ENCODE measurements around the gene UBTD2.
"Not testable (repeated sequence)": the region's sequence is repeated elsewhere in the genome, so short reads cannot be mapped to it uniquely, and the experiment has no call there.

Gene UBTD2

DNA sequence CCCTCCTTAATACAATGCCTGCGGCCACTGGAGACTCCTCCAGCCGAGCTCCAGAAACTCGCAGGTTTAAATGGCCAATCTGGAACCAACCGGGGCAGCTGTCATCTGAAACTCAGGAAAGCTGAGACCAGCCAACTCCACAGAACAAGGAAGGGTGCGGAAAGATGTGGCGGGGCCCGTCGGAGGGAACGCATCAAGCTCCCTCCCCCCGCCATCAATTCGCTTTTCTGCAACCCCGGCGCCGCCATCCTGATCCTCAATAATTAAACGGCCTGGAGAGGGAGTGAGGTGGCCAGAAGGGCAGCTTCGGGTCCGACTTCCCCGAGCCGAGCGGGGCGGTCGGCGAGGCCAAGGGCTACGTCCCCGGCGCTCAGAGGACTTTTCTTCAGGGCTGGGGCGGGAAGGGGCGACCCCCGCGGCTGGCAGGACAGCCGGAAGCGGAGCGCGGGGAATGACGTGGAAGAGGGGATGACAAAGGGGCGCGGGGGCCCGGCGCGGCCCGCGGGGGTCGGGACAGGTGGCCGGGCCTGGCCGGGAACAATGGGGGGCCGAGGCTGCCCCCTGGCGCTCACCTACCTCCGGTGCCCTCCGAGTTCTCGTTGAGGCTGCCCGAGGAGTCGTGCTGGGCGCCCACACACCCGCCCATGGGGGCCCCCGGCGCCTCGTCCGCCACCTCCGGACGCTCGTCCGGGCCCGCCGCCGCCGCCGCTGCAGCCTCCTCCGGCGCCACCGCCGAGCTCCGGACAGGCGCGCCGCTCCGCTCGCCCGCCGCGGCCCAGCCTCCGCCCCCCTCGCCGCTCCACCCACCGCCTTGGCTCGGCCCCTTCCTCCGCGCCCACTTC is at the start of gene UBTD2:
Gene UBTD2, minus strand, starts transcription at position 745 of the 842 bp plus-strand sequence. Its CDS starts 99 bp downstream, at position 646.
- TF ChIP-seq ZNF274 (IDR thresholded peaks at IDR 0.05; ENCODE audit: low read depth, low read length) = no peak
- peak within 1 kb of the TSS; percentile 89 for H3K4me3 ChIP-seq (ENCODE audit: low read length)

DNA sequence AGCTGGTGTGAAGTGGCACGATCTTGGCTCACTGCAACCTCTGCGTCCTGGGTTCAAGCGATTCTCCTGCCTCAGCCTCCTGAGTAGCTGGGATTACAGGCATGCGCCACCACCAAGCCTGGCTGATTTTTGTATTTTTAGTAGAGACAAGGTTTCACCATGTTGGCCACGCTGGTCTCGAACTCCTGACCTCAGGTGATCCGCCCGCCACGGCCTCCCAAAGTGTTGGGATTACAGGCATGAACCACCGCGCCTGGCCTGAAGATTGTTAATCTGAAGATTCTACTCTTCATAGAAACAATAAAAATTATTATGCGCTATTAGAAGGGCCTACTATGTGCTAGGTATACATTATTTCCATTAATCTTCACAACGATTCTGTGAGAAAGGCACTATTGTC is 43.3 kb upstream of the UBTD2 start:
- not testable (repeated sequence) for H3K4me3 ChIP-seq (ENCODE audit: low read length)

DNA sequence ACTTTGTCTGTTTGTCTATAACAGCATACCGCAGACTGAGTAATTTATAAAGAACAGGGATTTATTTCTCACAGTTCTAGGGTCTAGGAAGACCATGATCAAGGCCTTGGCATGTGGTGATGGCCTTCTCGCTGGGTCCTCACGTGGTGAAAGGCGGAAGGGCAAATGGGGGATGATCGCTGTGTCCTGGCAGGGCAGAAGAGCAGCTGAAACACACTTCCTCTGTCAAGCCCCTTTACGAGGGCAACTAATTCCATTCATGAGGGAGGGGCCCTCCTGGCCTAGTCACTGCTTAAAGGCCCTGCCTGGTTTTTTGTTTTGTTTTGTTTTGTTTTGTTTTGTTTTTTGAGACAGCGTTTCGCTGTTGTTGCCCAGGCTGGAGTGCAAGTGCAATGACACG is 41.9 kb upstream of the UBTD2 start:
- no peak overlapping the region for H3K4me3 ChIP-seq (ENCODE audit: low read length)
- no peak for TF ChIP-seq ZNF274 (IDR thresholded peaks at IDR 0.05; ENCODE audit: low read depth, low read length)

- no peak for TF ChIP-seq ZNF274 (IDR thresholded peaks at IDR 0.05; ENCODE audit: low read depth, low read length)
- H3K4me3 ChIP-seq (ENCODE audit: low read length) = no peak overlapping the region
Observed at GRCh38 chr5:172322028-172322965, 38.7 kb upstream of the UBTD2 start.

GRCh38 chr5:172321593-172321992 is 38.0 kb upstream of the UBTD2 start:
- TF ChIP-seq ZNF274 (IDR thresholded peaks at IDR 0.05; ENCODE audit: low read depth, low read length) = no peak
- H3K4me3 ChIP-seq (ENCODE audit: low read length) = no peak overlapping the region

- no peak for TF ChIP-seq ZNF274 (IDR thresholded peaks at IDR 0.05; ENCODE audit: low read depth, low read length)
Observed at GRCh38 chr5:172319708-172320441, 36.3 kb upstream of the UBTD2 start.

DNA sequence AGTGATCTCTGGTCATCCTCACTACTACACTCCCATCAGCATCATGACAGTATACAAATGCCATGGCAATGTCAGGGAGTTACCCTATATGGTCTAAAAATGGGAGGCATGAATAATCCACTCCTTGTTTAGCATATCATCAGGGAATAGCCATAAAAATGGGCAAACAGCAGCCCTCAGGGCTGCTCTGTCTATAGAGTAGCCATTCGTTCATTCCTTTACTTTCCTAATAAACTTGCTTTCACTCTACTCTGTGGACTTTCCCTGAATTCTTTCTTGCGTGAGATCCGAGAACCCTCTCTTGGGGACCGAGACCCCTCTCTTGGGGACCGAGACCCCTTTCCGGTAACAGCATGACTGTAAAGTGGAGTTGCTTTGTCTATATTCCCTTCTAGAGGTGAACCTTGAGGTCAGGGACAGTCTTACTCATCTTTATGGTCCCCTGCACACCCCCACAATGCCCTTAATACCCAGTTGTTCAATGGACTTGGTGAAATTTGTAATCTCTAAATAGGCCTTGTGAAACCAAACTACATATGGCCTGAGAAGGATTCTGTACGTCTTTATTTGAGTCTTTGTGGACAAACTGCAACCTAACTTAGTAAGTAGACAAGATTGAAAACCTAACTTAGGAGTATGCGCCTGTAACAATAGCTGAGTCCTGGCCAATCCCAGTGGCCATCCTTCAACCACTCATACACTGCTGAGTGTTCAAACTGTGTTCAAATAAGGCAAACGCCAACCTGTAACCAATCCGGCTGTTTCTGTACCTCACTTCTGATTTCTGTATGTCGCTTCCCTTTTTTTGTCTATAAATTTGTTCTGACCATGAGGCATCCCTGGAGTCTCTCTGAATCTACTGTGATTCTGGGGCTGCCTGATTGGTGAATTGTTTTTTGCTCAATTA is 32.3 kb upstream of the UBTD2 start:
- no peak overlapping the region for H3K4me3 ChIP-seq (ENCODE audit: low read length)
- no peak for TF ChIP-seq ZNF274 (IDR thresholded peaks at IDR 0.05; ENCODE audit: low read depth, low read length)

More at GRCh38 chr5:172319708-172320441, 36.3 kb upstream of the UBTD2 start:
- no peak overlapping the region for H3K4me3 ChIP-seq (ENCODE audit: low read length)

GRCh38 chr5:172313915-172314314 is 30.4 kb upstream of the UBTD2 start:
- no peak for TF ChIP-seq ZNF274 (IDR thresholded peaks at IDR 0.05; ENCODE audit: low read depth, low read length)
- H3K4me3 ChIP-seq (ENCODE audit: low read length) = no peak overlapping the region

DNA sequence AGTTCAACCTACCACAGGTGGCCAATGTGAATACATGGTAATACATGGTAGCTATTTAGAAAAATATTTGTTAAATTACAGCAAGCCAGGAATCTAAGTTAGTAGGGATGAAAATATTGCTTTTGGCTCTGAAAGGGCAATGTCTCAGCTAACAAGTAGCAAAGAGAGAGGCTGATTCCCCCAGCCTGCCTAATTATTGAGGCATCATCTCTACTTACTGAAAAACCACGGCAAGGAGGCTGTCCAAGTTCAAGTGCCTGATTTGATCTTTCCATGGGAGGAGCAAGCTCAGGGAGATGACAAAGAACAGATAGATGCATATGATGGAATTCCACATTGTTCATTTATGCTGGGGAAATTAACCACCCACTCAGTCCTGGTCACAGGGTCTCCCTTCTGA is 28.7 kb upstream of the UBTD2 start:
- no peak overlapping the region for H3K4me3 ChIP-seq (ENCODE audit: low read length)

DNA sequence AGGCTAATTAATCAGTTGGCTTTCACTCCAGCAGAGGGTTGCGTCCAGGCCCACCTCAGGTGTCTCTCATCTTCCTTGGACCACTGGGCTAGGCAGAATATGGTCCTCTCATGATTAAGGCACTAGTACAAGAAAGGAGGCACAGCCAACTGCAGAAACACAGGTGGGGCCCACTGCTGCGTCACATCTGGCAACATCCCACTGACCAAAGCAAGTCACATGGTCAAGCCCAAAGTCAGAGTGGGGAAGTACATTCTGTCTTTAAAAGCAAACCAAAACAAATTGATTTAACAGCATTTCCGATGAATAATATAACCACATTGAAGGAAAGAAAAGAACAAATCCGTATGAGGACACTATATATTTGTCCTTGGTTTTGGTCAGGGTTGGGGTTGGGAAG is 28.0 kb upstream of the UBTD2 start:
- H3K4me3 ChIP-seq (ENCODE audit: low read length) = no peak overlapping the region
- TF ChIP-seq ZNF274 (IDR thresholded peaks at IDR 0.05; ENCODE audit: low read depth, low read length) = no peak

More for the DNA sequence above, 28.7 kb upstream of the UBTD2 start:
- no peak for TF ChIP-seq ZNF274 (IDR thresholded peaks at IDR 0.05; ENCODE audit: low read depth, low read length)

DNA sequence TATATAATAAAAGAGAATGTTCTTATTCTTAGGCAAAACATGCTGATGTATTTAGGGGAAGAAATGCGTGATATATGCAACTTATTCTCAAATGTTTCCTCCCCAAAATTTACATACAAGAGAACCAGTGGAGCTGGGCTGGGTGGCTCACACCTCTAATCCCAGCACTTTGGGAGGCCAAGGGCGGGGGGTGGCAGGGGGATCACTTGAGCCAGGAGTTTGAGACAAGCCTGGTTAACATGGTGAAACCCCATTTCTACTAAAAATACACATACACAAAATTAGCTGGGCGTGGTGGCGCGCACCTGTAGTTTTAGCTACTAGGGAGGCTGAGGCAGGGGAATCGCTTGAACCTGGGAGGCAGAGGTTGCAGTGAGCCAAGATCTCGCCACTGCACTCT is 27.5 kb upstream of the UBTD2 start:
- no peak overlapping the region for H3K4me3 ChIP-seq (ENCODE audit: low read length)
- no peak for TF ChIP-seq ZNF274 (IDR thresholded peaks at IDR 0.05; ENCODE audit: low read depth, low read length)

- H3K4me3 ChIP-seq (ENCODE audit: low read length) = no peak overlapping the region
- TF ChIP-seq ZNF274 (IDR thresholded peaks at IDR 0.05; ENCODE audit: low read depth, low read length) = no peak
Observed at GRCh38 chr5:172305380-172305779, 21.8 kb upstream of the UBTD2 start.

Measured in GM08714 (cell line).